Retinal pigment epithelial cell (primary cell): Measurements from ENCODE around the gene CCDC14.

ENCODE experiments used
- DNase-seq: peaks from one replicate; pipeline ENCODE4 v3.0.0-alpha.2; 2010; ENCODE audit warnings: low read depth
- H3K4me3 ChIP-seq: 2 replicates; pipeline ENCODE4 v1.5.1; 2011; ENCODE audit warnings: mild to moderate bottlenecking, low read length, control low read depth, moderate library complexity
- CTCF ChIP-seq: conservative IDR thresholded peaks from 2 replicates; pipeline ENCODE4 v1.5.1; 2011; ENCODE audit warnings: low read depth, low read length, control low read depth, inconsistent platforms

Gene CCDC14

GRCh38 chr3:123961508-123961856, 453 bp upstream of the CCDC14 start:
- peak overlapping the region; percentile 97 for H3K4me3 ChIP-seq
- no peak for TF ChIP-seq CTCF
- no peak for DNase-seq

- TF ChIP-seq CTCF: no peak
- H3K4me3 ChIP-seq: no peak overlapping the region
- no peak for DNase-seq
Measured at GRCh38 chr3:123953735-123954134, 7.3 kb downstream of the CCDC14 start.

- no peak for TF ChIP-seq CTCF
- H3K4me3 ChIP-seq: no peak overlapping the region
- DNase-seq: no peak
Measured at GRCh38 chr3:123952844-123953520, 8.0 kb downstream of the CCDC14 start.

GRCh38 chr3:123951522-123952447, 9.2 kb downstream of the CCDC14 start:
- H3K4me3 ChIP-seq: no peak overlapping the region
- TF ChIP-seq CTCF: no peak

GRCh38 chr3:123949641-123950040, 11.4 kb downstream of the CCDC14 start:
- TF ChIP-seq CTCF: no peak
- H3K4me3 ChIP-seq: no peak overlapping the region
- peak; percentile 9 for DNase-seq

More at GRCh38 chr3:123951522-123952447, 9.2 kb downstream of the CCDC14 start:
- no peak for DNase-seq

GRCh38 chr3:123948449-123948848, 12.6 kb downstream of the CCDC14 start:
- no peak for DNase-seq
- H3K4me3 ChIP-seq: no peak overlapping the region
- TF ChIP-seq CTCF: no peak
